22Rv1 (cell line): ENCODE results near the gene KLF6.

ENCODE experiments used
- CTCF ChIP-seq: fragments of 450-650 bp; IDR thresholded peaks from 2 replicates; pipeline ENCODE4 v1.5.1; 2017; ENCODE audit warnings: mild to moderate bottlenecking
- ZFX ChIP-seq: fragments of 450-650 bp; IDR thresholded peaks from 2 replicates; pipeline ENCODE4 v1.6.1; 2017; ENCODE audit warnings: antibody characterized with exemption, borderline replicate concordance

- TF ChIP-seq CTCF (no peak), ZFX (no peak)
Observed at GRCh38 chr10:3734111-3734510, 50.9 kb downstream of the KLF6 start.
